Right atrium auricular region (tissue), 2 donors: ENCODE measurements around the gene SAG. TPM values are rescaled to one million over a fixed set of nuclear protein-coding genes. Genes with fewer than 3 reads are reported as not detected.

Source experiments
- DNase-seq: peaks from one replicate; pipeline ENCODE4 v3.0.0-alpha.2; 2019; ENCODE audit warnings: low spot score
- H3K27ac ChIP-seq, 2 donors: fragments of 200-600 bp; sonication (generic); 1 replicate in 1 of 2; 2 replicates in 1 of 2; pipeline ENCODE4 v1.5.1; 2016 to 2019
- H3K27me3 ChIP-seq, 2 donors: fragments of 200-600 bp; sonication (generic); one replicate each; pipeline versions ENCODE4 v1.5.1 to v1.6.0; 2017 to 2019
- H3K36me3 ChIP-seq: fragments of 200-600 bp; sonication (generic); one replicate; pipeline ENCODE4 v1.5.1; 2016
- H3K4me1 ChIP-seq, 2 donors: fragments of 200-600 bp; sonication (generic); one replicate each; pipeline versions ENCODE4 v1.5.1 to v1.6.0; 2017 to 2019
- H3K4me3 ChIP-seq, 2 donors: fragments of 200-600 bp; sonication (generic); 1 replicate in 1 of 2; 2 replicates in 1 of 2; pipeline ENCODE4 v1.5.1; 2017 to 2019; ENCODE audit warnings: mild to moderate bottlenecking in 1 of 2, moderate library complexity in 1 of 2
- H3K9me3 ChIP-seq, 2 donors: fragments of 200-600 bp; sonication (generic); one replicate each; pipeline ENCODE4 v1.5.1; 2019
- CTCF ChIP-seq, 2 donors: fragments of 200-600 bp; sonication (generic); IDR thresholded peaks; one replicate each; pipeline ENCODE4 v1.5.1; 2019; ENCODE audit warnings: antibody characterized with exemption in 2 of 2
- total RNA-seq, 2 donors: library from RNA; depleted of rRNA; stranded (reverse); fragments of >200 nt; gene quantifications; one replicate each; pipeline ENCODE4 v1.1.0, GENCODE V29; 2016

SAG gene
- total RNA-seq, 2 donors from 2014 or later: 2.9 TPM; not detected in 1

DNA sequence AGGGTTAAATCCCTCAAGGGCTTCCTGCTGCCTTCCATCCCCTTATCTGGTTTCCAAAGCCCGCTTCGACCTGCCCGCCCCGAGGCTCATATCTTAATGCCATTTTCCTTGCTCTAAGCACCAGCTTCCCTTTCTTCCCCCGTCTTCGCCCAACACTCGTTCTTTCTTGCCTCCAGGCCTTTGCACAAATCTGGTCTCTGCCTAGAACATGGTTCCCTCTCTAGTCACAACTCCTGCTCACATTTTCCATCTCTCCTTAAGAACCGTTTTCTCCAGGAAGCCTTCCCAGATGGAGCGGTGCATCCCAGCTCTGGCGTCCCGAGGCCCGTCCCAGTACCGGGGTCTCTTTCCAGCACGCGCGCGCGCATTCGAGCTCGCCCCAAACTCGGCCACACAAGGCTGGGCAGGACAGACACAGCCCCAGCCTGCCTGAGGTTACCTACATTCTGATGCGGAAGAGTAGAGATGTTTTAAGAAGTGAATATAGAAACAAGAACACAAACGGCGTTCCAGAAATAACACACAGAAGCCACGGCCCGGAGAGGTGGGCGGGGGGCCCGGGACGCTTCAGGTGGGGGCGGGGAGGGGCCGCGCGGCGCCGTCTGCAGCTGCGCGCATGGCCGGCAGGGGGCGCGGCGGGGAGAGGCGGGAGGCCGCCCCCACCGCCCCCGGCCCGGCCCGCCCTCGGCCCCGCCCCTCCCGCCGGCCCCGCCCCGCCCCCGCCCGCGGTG lies 46.3 kb downstream of the SAG start, which contains the start of gene DGKD:
Gene DGKD (plus strand): TSS at position 726 of the 731 bp plus-strand sequence. CDS start 25 bp downstream, outside the sequence.
- Histone ChIP-seq H3K4me1 (peaks cover 0 to 22% of the 10 kb centered on the region in 2 donors), H3K27ac (peak within 1 kb of the TSS in 1 of 2 donors; percentile 63), H3K36me3 (no peaks in the 10 kb centered on the region), H3K4me3 (peak within 1 kb of the TSS; percentile 67 to 75), H3K27me3 (no peaks in the 10 kb centered on the region), H3K9me3 (no peaks in the 10 kb centered on the region)
- peak; percentile 69 to 76 for TF ChIP-seq CTCF (IDR thresholded peaks at IDR 0.05)
- peak; percentile 62 for DNase-seq

- Histone ChIP-seq H3K27me3 (no peaks in the 10 kb centered on the region), H3K36me3 (no peaks in the 10 kb centered on the region), H3K27ac (no peak overlapping the region), H3K4me1 (peaks cover 0 to 22% of the 10 kb centered on the region in 2 donors), H3K9me3 (no peaks in the 10 kb centered on the region), H3K4me3 (peak overlapping the region; percentile 67 to 75)
- DNase-seq: no peak
- TF ChIP-seq CTCF (IDR thresholded peaks at IDR 0.05): no peak
Observed at GRCh38 chr2:233354500-233354924, 46.9 kb downstream of the SAG start.

- peak overlapping the region in 1 of 2 donors; percentile 46 for H3K27ac ChIP-seq
- peaks cover 0 to 22% of the 10 kb centered on the region in 2 donors for H3K4me1 ChIP-seq
- no peaks in the 10 kb centered on the region for H3K9me3 ChIP-seq
- TF ChIP-seq CTCF (IDR thresholded peaks at IDR 0.05): no peak
- no peaks in the 10 kb centered on the region for H3K36me3 ChIP-seq
- H3K27me3 ChIP-seq: no peaks in the 10 kb centered on the region
- peak overlapping the region; percentile 67 to 75 for H3K4me3 ChIP-seq
- no peak for DNase-seq
Observed at GRCh38 chr2:233354971-233355574, 47.5 kb downstream of the SAG start.

DNA sequence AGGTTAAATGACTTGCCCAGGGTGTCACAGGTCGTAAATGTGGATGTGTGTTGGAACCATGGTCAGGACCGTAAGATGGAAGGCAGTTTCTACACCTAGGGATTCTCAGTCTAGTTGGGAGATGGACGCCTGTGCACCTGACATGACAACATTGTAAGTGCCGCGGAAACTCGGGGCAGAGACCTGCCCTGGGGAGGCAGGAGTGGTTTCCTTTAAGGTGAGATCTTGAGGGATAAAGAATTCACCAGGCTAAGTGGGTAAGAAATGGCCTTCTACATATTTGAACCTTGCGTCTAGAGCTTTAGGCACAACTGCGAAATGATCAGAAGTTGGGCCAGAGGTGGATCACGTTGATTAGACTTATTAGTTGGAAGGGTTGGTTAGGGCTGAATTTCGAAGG lies 48.3 kb downstream of the SAG start:
- Histone ChIP-seq H3K27ac (no peak overlapping the region), H3K36me3 (no peaks in the 10 kb centered on the region), H3K4me1 (peaks cover 0 to 23% of the 10 kb centered on the region in 2 donors), H3K27me3 (no peaks in the 10 kb centered on the region), H3K9me3 (no peaks in the 10 kb centered on the region), H3K4me3 (no peak overlapping the region)
- no peak for DNase-seq
- no peak for TF ChIP-seq CTCF (IDR thresholded peaks at IDR 0.05)

DNA sequence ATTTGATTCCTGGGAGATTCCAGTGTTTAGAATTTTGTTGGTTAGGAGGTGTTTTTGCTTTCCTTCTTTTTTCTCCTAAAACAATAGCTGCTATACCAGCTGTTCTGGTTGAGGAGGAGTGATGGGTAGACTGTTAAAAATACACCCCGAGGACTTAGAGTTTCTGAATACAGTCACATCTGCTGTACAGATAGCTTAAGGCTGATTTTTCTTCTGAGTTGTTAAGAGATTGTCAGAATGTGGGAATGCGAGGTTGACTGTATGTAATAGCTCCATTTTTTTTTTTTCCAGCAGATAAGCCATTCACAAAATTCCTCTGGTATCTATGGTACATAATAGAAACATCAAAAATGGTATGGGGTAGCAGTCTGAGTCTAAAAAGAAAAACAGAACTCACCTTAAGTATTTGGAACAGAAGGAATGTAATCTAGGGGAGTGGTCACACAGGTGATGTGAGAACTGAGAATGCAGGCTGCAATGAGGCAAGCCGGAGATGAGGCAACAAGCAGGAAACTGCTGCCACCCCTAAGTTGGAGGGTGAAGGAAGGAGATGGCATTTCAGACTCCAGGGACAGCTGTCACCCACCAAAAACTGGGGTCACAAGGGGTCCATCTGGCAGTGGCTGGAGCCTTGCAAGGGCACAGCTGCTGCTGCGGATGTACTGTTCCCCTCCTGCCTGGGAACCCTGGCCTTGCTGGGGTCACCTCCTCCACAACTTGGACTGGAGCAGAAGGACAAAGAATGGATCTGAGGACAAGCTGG lies 49.1 kb downstream of the SAG start:
- peaks cover 0 to 31% of the 10 kb centered on the region in 2 donors for H3K4me1 ChIP-seq

More for the DNA sequence above, 49.1 kb downstream of the SAG start:
- no peaks in the 10 kb centered on the region for H3K9me3 ChIP-seq
- no peaks in the 10 kb centered on the region for H3K27me3 ChIP-seq
- no peaks in the 10 kb centered on the region for H3K36me3 ChIP-seq
- no peak overlapping the region for H3K4me3 ChIP-seq
- H3K27ac ChIP-seq: no peak overlapping the region
- no peak for TF ChIP-seq CTCF (IDR thresholded peaks at IDR 0.05)
- no peak for DNase-seq
